DOHH2 (cell line): ENCODE measurements around the gene KDSR.

Source experiments
- EZH2phosphoT487 ChIP-seq: fragments of 200-600 bp; sonication (generic); IDR thresholded peaks from 2 replicates; pipeline ENCODE4 v1.6.1; 2017; ENCODE audit warnings: borderline replicate concordance, mild to moderate bottlenecking, antibody characterized with exemption, low read length, moderate library complexity, mixed read lengths
- TF ChIP-seq, protein P1 (sequence below): fragments of 200-600 bp; sonication (generic); IDR thresholded peaks from one replicate; pipeline ENCODE4 v1.5.1; 2014; ENCODE audit warnings: antibody characterized with exemption, mild to moderate bottlenecking, low read depth, low read length; ENCODE audit not compliant: poor library complexity, severe bottlenecking

DNA sequence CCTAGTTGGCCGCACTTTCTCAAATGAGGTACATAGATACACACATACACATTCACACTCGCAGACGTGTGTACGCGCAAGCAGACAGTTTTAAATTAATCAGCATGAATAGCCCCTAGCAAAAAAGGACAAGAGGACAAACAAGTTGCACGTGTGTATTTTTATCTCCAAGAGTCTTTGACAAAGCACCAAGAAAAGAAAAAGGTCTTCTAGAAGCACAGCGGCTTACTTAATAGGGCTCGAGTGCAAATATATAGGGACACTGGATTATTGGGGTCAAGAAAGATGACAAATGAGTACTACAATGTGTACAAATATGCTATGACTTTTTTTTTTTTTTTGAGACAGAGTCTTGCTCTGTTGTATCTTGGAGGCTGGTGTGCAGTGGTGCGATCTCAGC is 45.7 kb downstream of the KDSR start:
- TF ChIP-seq, protein P1, sequence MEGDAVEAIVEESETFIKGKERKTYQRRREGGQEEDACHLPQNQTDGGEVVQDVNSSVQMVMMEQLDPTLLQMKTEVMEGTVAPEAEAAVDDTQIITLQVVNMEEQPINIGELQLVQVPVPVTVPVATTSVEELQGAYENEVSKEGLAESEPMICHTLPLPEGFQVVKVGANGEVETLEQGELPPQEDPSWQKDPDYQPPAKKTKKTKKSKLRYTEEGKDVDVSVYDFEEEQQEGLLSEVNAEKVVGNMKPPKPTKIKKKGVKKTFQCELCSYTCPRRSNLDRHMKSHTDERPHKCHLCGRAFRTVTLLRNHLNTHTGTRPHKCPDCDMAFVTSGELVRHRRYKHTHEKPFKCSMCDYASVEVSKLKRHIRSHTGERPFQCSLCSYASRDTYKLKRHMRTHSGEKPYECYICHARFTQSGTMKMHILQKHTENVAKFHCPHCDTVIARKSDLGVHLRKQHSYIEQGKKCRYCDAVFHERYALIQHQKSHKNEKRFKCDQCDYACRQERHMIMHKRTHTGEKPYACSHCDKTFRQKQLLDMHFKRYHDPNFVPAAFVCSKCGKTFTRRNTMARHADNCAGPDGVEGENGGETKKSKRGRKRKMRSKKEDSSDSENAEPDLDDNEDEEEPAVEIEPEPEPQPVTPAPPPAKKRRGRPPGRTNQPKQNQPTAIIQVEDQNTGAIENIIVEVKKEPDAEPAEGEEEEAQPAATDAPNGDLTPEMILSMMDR: no peak
- no peak for TF ChIP-seq EZH2phosphoT487
